Measurements from ENCODE around the gene FRMD4A.

FRMD4A gene

DNA sequence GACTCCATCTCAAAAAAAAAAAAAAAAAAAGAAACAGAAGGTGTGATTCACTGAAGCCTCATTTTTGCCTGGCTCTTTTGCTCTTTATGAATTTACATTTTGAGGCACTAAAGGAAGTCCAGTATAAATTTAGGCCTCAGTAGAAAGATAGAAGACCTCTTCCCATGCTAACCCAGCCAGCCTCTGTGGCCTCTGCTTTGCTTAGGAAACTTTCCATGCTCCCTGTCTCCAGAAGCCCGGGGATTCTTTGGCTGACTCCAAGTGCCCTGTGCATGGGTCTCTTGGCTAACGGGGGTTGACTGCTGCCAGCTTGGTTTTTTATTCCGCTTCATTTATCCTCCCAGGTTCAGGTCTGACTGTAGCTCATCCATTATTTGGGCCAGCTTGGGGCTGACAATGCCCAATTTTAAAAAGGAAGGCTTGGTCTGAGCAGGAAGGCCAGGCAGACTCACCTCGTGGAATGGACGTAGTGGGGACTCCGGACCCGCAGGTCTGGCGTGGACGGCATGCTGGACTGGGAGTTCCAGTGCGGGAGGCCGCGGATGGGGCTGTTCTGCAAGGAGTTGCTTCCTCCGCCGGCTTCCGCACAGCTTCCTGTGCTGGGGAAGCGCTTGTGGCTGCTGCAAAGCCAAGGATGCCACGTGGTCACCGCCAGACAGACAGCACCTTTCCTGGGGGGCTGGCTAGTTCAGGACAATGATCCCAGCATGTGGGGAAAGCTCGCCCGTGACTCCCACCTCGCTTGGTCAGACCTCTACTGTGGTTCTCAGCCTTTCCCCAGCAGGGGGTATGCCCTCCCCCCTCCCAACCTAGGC is 671.6 kb downstream of the FRMD4A start:
- in situ Hi-C loops (cut with HindIII; ENCODE audit: low pct_ligation_motif_present, low sequenced_read_pairs) = no loop called here
- Histone ChIP-seq H3K27ac (no peak overlapping the region), H3K36me3 (replicated peaks) (peaks cover 92% of the 10 kb centered on the region), H3K27me3 (replicated peaks) (no peaks in the 10 kb centered on the region), H3K4me3 (ENCODE audit: low read depth, low read length) (no peak overlapping the region)
- DNase-seq = no peak
- no peak for TF ChIP-seq CTCF (IDR thresholded peaks at IDR 0.05; ENCODE audit: low read depth, low read length, missing control alignments)

DNA sequence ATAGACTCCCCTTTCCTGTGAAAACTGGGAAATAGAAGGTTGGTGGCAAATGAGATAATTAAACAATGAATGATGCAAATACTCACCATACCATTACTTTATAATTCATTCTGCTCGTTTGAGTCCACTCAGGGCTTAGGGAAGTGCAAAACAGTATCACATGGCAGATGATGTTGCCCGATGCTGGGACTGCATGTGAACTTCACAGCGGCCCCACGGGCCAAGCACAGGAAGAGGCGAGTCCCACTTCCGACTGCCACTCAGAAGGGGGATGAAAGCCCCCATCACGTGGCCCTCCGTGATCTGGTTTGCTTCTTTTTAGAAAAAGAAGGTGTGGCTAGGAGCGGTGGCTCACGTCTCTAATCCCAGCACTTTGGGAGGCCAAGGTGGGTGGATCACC is 672.5 kb downstream of the FRMD4A start:
- in situ Hi-C loops (cut with HindIII; ENCODE audit: low pct_ligation_motif_present, low sequenced_read_pairs) = no loop called here
- TF ChIP-seq CTCF (IDR thresholded peaks at IDR 0.05; ENCODE audit: low read depth, low read length, missing control alignments) = no peak
- H3K27me3 ChIP-seq (replicated peaks) = no peaks in the 10 kb centered on the region
- DNase-seq = no peak
- H3K27ac ChIP-seq = no peak overlapping the region
- peaks cover 92% of the 10 kb centered on the region for H3K36me3 ChIP-seq (replicated peaks)
- no peak overlapping the region for H3K4me3 ChIP-seq (ENCODE audit: low read depth, low read length)

- H3K27ac ChIP-seq = no peak overlapping the region
- in situ Hi-C loops (cut with HindIII; ENCODE audit: low pct_ligation_motif_present, low sequenced_read_pairs) = no loop called here
- H3K27me3 ChIP-seq (replicated peaks) = no peaks in the 10 kb centered on the region
- H3K4me3 ChIP-seq (ENCODE audit: low read depth, low read length) = no peak overlapping the region
- no peak for TF ChIP-seq CTCF (IDR thresholded peaks at IDR 0.05; ENCODE audit: low read depth, low read length, missing control alignments)
- no peak for DNase-seq
- H3K36me3 ChIP-seq (replicated peaks) = peaks cover 92% of the 10 kb centered on the region
These were observed 673.5 kb downstream of the FRMD4A start for GRCh38 chr10:13657101-13657680.

- Histone ChIP-seq H3K36me3 (replicated peaks) (peaks cover 92% of the 10 kb centered on the region), H3K4me3 (ENCODE audit: low read depth, low read length) (no peak overlapping the region), H3K27me3 (replicated peaks) (no peaks in the 10 kb centered on the region), H3K27ac (no peak overlapping the region)
- DNase-seq = no peak
- TF ChIP-seq CTCF (IDR thresholded peaks at IDR 0.05; ENCODE audit: low read depth, low read length, missing control alignments) = no peak
- in situ Hi-C loops (cut with HindIII; ENCODE audit: low pct_ligation_motif_present, low sequenced_read_pairs) = no loop called here
These were observed 674.2 kb downstream of the FRMD4A start for GRCh38 chr10:13656337-13657100.

- DNase-seq = no peak
- in situ Hi-C loops (cut with HindIII; ENCODE audit: low pct_ligation_motif_present, low sequenced_read_pairs) = no loop called here
- Histone ChIP-seq H3K27me3 (replicated peaks) (no peaks in the 10 kb centered on the region), H3K36me3 (replicated peaks) (peaks cover 92% of the 10 kb centered on the region), H3K4me3 (ENCODE audit: low read depth, low read length) (no peak overlapping the region), H3K27ac (no peak overlapping the region)
- TF ChIP-seq CTCF (IDR thresholded peaks at IDR 0.05; ENCODE audit: low read depth, low read length, missing control alignments) = no peak
These were observed 675.9 kb downstream of the FRMD4A start for GRCh38 chr10:13654846-13655245.

Measured in brain microvascular endothelial cell (primary cell).